22Rv1 (cell line): Measurements from ENCODE around the gene PTTG2.

Source experiments
- ZFX ChIP-seq: fragments of 450-650 bp; IDR thresholded peaks from 2 replicates; pipeline ENCODE4 v1.6.1; 2017; ENCODE audit warnings: antibody characterized with exemption, borderline replicate concordance
- TF ChIP-seq, protein P1 (sequence below): fragments of 450-650 bp; IDR thresholded peaks from 2 replicates; pipeline ENCODE4 v1.5.1; 2017; ENCODE audit warnings: mild to moderate bottlenecking

DNA sequence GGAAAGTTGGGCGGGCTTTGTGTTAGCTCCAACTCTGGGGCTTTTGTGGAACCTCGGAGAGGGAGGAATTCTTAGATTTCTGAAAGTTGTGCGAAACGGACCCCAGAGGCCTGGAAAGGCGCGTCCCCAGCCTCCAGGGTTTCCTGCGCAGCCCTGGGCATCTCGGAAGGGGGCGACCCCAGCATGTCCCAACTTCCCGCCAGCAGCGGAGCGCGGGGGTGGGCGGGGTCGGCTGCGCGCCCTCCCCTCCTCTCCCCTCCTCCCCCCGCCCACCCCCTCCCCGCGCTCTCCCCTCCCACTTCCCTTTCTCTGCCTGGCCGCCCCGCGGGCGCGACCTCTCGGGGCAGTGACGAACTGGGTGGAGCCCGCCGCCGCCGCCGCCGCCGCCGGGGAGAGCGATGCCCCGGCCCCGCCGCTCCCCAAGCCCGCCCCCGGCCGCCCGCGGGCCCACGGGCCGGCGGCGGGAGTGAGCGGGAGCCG, 16.8 kb downstream of the PTTG2 start:
- TF ChIP-seq, protein P1, sequence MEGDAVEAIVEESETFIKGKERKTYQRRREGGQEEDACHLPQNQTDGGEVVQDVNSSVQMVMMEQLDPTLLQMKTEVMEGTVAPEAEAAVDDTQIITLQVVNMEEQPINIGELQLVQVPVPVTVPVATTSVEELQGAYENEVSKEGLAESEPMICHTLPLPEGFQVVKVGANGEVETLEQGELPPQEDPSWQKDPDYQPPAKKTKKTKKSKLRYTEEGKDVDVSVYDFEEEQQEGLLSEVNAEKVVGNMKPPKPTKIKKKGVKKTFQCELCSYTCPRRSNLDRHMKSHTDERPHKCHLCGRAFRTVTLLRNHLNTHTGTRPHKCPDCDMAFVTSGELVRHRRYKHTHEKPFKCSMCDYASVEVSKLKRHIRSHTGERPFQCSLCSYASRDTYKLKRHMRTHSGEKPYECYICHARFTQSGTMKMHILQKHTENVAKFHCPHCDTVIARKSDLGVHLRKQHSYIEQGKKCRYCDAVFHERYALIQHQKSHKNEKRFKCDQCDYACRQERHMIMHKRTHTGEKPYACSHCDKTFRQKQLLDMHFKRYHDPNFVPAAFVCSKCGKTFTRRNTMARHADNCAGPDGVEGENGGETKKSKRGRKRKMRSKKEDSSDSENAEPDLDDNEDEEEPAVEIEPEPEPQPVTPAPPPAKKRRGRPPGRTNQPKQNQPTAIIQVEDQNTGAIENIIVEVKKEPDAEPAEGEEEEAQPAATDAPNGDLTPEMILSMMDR: no peak
- TF ChIP-seq ZFX: no peak
